ENCODE measurements around the gene C6orf118. TPM values are rescaled to one million over a fixed set of nuclear protein-coding genes. Genes with fewer than 3 reads are reported as not detected.

Gene C6orf118
- total RNA-seq, 1 donor from 2014 or later: not detected

- no peak overlapping the region for H3K27ac Mint-ChIP-seq
- H3K4me3 Mint-ChIP-seq (ENCODE audit: low read depth): no peak overlapping the region
- no peaks in the 10 kb centered on the region for H3K4me1 Mint-ChIP-seq (ENCODE audit: low read depth)
- H3K9me3 Mint-ChIP-seq: peaks cover 18% of the 10 kb centered on the region
- no peaks in the 10 kb centered on the region for H3K36me3 Mint-ChIP-seq (ENCODE audit: low read depth)
- intact Hi-C loops (cut with micrococcal nuclease): no loop called here
- DNase-seq (ENCODE audit: low spot score): no peak
- H3K27me3 Mint-ChIP-seq (ENCODE audit: low read depth): no peaks in the 10 kb centered on the region
These were observed 16.7 kb downstream of the C6orf118 start for GRCh38 chr6:165292657-165293056.

GRCh38 chr6:165274611-165275010, 34.8 kb downstream of the C6orf118 start:
- Mint-ChIP-seq H3K4me1 (ENCODE audit: low read depth) (no peaks in the 10 kb centered on the region), H3K27ac (no peak overlapping the region), H3K4me3 (ENCODE audit: low read depth) (no peak overlapping the region), H3K27me3 (ENCODE audit: low read depth) (no peaks in the 10 kb centered on the region), H3K36me3 (ENCODE audit: low read depth) (no peaks in the 10 kb centered on the region), H3K9me3 (peaks cover 36% of the 10 kb centered on the region)
- intact Hi-C loops (cut with micrococcal nuclease): no loop called here
- no peak for DNase-seq (ENCODE audit: low spot score)

GRCh38 chr6:165272585-165272984, 36.8 kb downstream of the C6orf118 start:
- Mint-ChIP-seq H3K4me1 (ENCODE audit: low read depth) (no peaks in the 10 kb centered on the region), H3K9me3 (peaks cover 38% of the 10 kb centered on the region), H3K27me3 (ENCODE audit: low read depth) (no peaks in the 10 kb centered on the region), H3K36me3 (ENCODE audit: low read depth) (no peaks in the 10 kb centered on the region), H3K27ac (no peak overlapping the region), H3K4me3 (ENCODE audit: low read depth) (no peak overlapping the region)
- intact Hi-C loops (cut with micrococcal nuclease): no loop called here
- DNase-seq (ENCODE audit: low spot score): no peak

GRCh38 chr6:165268987-165269386, 40.4 kb downstream of the C6orf118 start:
- Mint-ChIP-seq H3K4me3 (ENCODE audit: low read depth) (no peak overlapping the region), H3K9me3 (peaks cover 28% of the 10 kb centered on the region), H3K4me1 (ENCODE audit: low read depth) (no peaks in the 10 kb centered on the region), H3K27me3 (ENCODE audit: low read depth) (no peaks in the 10 kb centered on the region), H3K27ac (no peak overlapping the region), H3K36me3 (ENCODE audit: low read depth) (no peaks in the 10 kb centered on the region)
- no peak for DNase-seq (ENCODE audit: low spot score)
- intact Hi-C loops (cut with micrococcal nuclease): no loop called here

GRCh38 chr6:165266621-165267020, 42.8 kb downstream of the C6orf118 start:
- no peak overlapping the region for H3K27ac Mint-ChIP-seq
- intact Hi-C loops (cut with micrococcal nuclease): no loop called here
- H3K36me3 Mint-ChIP-seq (ENCODE audit: low read depth): no peaks in the 10 kb centered on the region
- H3K9me3 Mint-ChIP-seq: peaks cover 20% of the 10 kb centered on the region
- no peak for DNase-seq (ENCODE audit: low spot score)
- H3K27me3 Mint-ChIP-seq (ENCODE audit: low read depth): no peaks in the 10 kb centered on the region
- no peaks in the 10 kb centered on the region for H3K4me1 Mint-ChIP-seq (ENCODE audit: low read depth)
- H3K4me3 Mint-ChIP-seq (ENCODE audit: low read depth): no peak overlapping the region

GRCh38 chr6:165266191-165266590, 43.2 kb downstream of the C6orf118 start:
- H3K4me1 Mint-ChIP-seq (ENCODE audit: low read depth): no peaks in the 10 kb centered on the region
- H3K27me3 Mint-ChIP-seq (ENCODE audit: low read depth): no peaks in the 10 kb centered on the region
- intact Hi-C loops (cut with micrococcal nuclease): no loop called here
- H3K9me3 Mint-ChIP-seq: peaks cover 16% of the 10 kb centered on the region
- no peak overlapping the region for H3K4me3 Mint-ChIP-seq (ENCODE audit: low read depth)
- H3K27ac Mint-ChIP-seq: no peak overlapping the region
- no peak for DNase-seq (ENCODE audit: low spot score)
- H3K36me3 Mint-ChIP-seq (ENCODE audit: low read depth): no peaks in the 10 kb centered on the region

- H3K9me3 Mint-ChIP-seq: peaks cover 26% of the 10 kb centered on the region
- H3K27me3 Mint-ChIP-seq (ENCODE audit: low read depth): no peaks in the 10 kb centered on the region
- no peaks in the 10 kb centered on the region for H3K36me3 Mint-ChIP-seq (ENCODE audit: low read depth)
- intact Hi-C loops (cut with micrococcal nuclease): no loop called here
- H3K4me1 Mint-ChIP-seq (ENCODE audit: low read depth): no peaks in the 10 kb centered on the region
- H3K27ac Mint-ChIP-seq: no peak overlapping the region
- H3K4me3 Mint-ChIP-seq (ENCODE audit: low read depth): no peak overlapping the region
- DNase-seq (ENCODE audit: low spot score): no peak
These were observed 48.9 kb downstream of the C6orf118 start for GRCh38 chr6:165260462-165260861.

GRCh38 chr6:165249808-165250207, 59.6 kb downstream of the C6orf118 start:
- no peaks in the 10 kb centered on the region for H3K36me3 Mint-ChIP-seq (ENCODE audit: low read depth)
- peaks cover 13% of the 10 kb centered on the region for H3K9me3 Mint-ChIP-seq
- no peak for DNase-seq (ENCODE audit: low spot score)
- H3K27ac Mint-ChIP-seq: no peak overlapping the region
- intact Hi-C loops (cut with micrococcal nuclease): no loop called here
- no peaks in the 10 kb centered on the region for H3K4me1 Mint-ChIP-seq (ENCODE audit: low read depth)
- no peaks in the 10 kb centered on the region for H3K27me3 Mint-ChIP-seq (ENCODE audit: low read depth)
- H3K4me3 Mint-ChIP-seq (ENCODE audit: low read depth): no peak overlapping the region

- Mint-ChIP-seq H3K27ac (no peak overlapping the region), H3K9me3 (peaks cover 9% of the 10 kb centered on the region), H3K36me3 (ENCODE audit: low read depth) (no peaks in the 10 kb centered on the region), H3K4me1 (ENCODE audit: low read depth) (no peaks in the 10 kb centered on the region), H3K27me3 (ENCODE audit: low read depth) (no peaks in the 10 kb centered on the region), H3K4me3 (ENCODE audit: low read depth) (no peak overlapping the region)
- intact Hi-C loops (cut with micrococcal nuclease): no loop called here
- no peak for DNase-seq (ENCODE audit: low spot score)
These were observed 63.7 kb downstream of the C6orf118 start for GRCh38 chr6:165245701-165246100.

- H3K9me3 Mint-ChIP-seq: peaks cover 11% of the 10 kb centered on the region
These were observed 64.1 kb downstream of the C6orf118 start for GRCh38 chr6:165245287-165245686.

GRCh38 chr6:165244524-165245247, 64.7 kb downstream of the C6orf118 start:
- Mint-ChIP-seq H3K36me3 (ENCODE audit: low read depth) (no peaks in the 10 kb centered on the region), H3K27me3 (ENCODE audit: low read depth) (no peaks in the 10 kb centered on the region), H3K4me1 (ENCODE audit: low read depth) (no peaks in the 10 kb centered on the region), H3K4me3 (ENCODE audit: low read depth) (no peak overlapping the region), H3K9me3 (peaks cover 11% of the 10 kb centered on the region), H3K27ac (no peak overlapping the region)
- intact Hi-C loops (cut with micrococcal nuclease): no loop called here
- no peak for DNase-seq (ENCODE audit: low spot score)

More at GRCh38 chr6:165245287-165245686, 64.1 kb downstream of the C6orf118 start:
- Mint-ChIP-seq H3K27ac (no peak overlapping the region), H3K36me3 (ENCODE audit: low read depth) (no peaks in the 10 kb centered on the region), H3K4me3 (ENCODE audit: low read depth) (no peak overlapping the region), H3K27me3 (ENCODE audit: low read depth) (no peaks in the 10 kb centered on the region), H3K4me1 (ENCODE audit: low read depth) (no peaks in the 10 kb centered on the region)
- no peak for DNase-seq (ENCODE audit: low spot score)
- intact Hi-C loops (cut with micrococcal nuclease): no loop called here

- H3K27me3 Mint-ChIP-seq (ENCODE audit: low read depth): no peaks in the 10 kb centered on the region
- H3K36me3 Mint-ChIP-seq (ENCODE audit: low read depth): no peaks in the 10 kb centered on the region
- intact Hi-C loops (cut with micrococcal nuclease): no loop called here
- peaks cover 11% of the 10 kb centered on the region for H3K9me3 Mint-ChIP-seq
- no peak overlapping the region for H3K27ac Mint-ChIP-seq
- DNase-seq (ENCODE audit: low spot score): no peak
- no peaks in the 10 kb centered on the region for H3K4me1 Mint-ChIP-seq (ENCODE audit: low read depth)
- no peak overlapping the region for H3K4me3 Mint-ChIP-seq (ENCODE audit: low read depth)
These were observed 65.6 kb downstream of the C6orf118 start for GRCh38 chr6:165243801-165244200.

GRCh38 chr6:165236326-165236725, 73.1 kb downstream of the C6orf118 start:
- Mint-ChIP-seq H3K9me3 (peaks cover 33% of the 10 kb centered on the region), H3K36me3 (ENCODE audit: low read depth) (no peaks in the 10 kb centered on the region), H3K27me3 (ENCODE audit: low read depth) (no peaks in the 10 kb centered on the region), H3K4me1 (ENCODE audit: low read depth) (no peaks in the 10 kb centered on the region), H3K27ac (no peak overlapping the region), H3K4me3 (ENCODE audit: low read depth) (no peak overlapping the region)
- no peak for DNase-seq (ENCODE audit: low spot score)
- intact Hi-C loops (cut with micrococcal nuclease): no loop called here

Measured in activated T-helper 2 cell treated with anti-CD3 and anti-CD28 coated beads, Interferon-gamma antibody, Interleukin-2, Interleukin-4, amounts not matched to agents 10 μg/mL and 5 μg/mL and 100 μg/mL, durations not matched to agents 14 hours and 24 hours and 36 hours (primary cell).